HepG2 (cell line): ENCODE results near the gene SIGLEC1. TPM values are rescaled to one million over a fixed set of nuclear protein-coding genes. Genes with fewer than 3 reads are reported as not detected.
A peak's percentile ranks its signal among the peaks of the same experiment; 100 is the strongest.

Source experiments
- ATAC-seq: fragments of 200-7000 bp; cut with Tn5 transposase; 3 replicates; pipeline ENCODE4 v1.9.1; 2020; ENCODE audit warnings: mild to moderate bottlenecking, moderate library complexity
- BruUV-seq: library from RNA; stranded (reverse); fragments of 400-500 nt; replicated peaks from 2 replicates; lab custom pipeline; 2021; lab: Mats Ljungman, UMichigan
- CTCF ChIA-PET: fragments of 300-600 bp; formaldehyde crosslinking; extraction: SDS; loops from one replicate; lab custom pipeline; 2021; ENCODE audit warnings: low total read pairs, inconsistent platforms, low intra/inter-chr PET ratio; lab: Yijun Ruan, JAX
- POLR2A ChIA-PET: fragments of 350-600 bp; sonication (Branson Sonifier 250); formaldehyde crosslinking; loops from one replicate; lab custom pipeline; 2020; ENCODE audit warnings: antibody characterized with exemption, inconsistent platforms; lab: Yijun Ruan, JAX
- DNase-seq: peaks from one replicate; pipeline ENCODE4 v3.0.0-alpha.2; 2015; ENCODE audit warnings: low spot score
- FAIRE-seq: peaks from 3 replicates; lab custom pipeline; 2011; peaks lifted over from hg19 to GRCh38; lab: Jason Lieb, UNC
- H2AFZ ChIP-seq: one replicate; pipeline ENCODE4 v1.6.1; 2011; ENCODE audit warnings: low read length, inconsistent platforms
- H3K27ac ChIP-seq: fragments of 300-600 bp; 3 replicates; pipeline ENCODE4 v1.8.0; 2011; ENCODE audit warnings: mixed run types, mild to moderate bottlenecking, mixed read lengths, low read length, inconsistent platforms; ENCODE audit not compliant: insufficient read depth; ENCODE audit errors: extremely low read length
- H3K27me3 ChIP-seq, 2 experiments: fragments of 200-600 bp in 1 of 2; 2 replicates in 1 of 2; 3 replicates in 1 of 2; pipeline versions ENCODE4 v1.6.0 to v1.8.0; 2011; ENCODE audit warnings: low read length in 2 of 2, mild to moderate bottlenecking in 2 of 2, moderate library complexity in 2 of 2, inconsistent platforms in 1 of 2; ENCODE audit not compliant: insufficient read depth in 2 of 2, control insufficient read depth in 1 of 2
- H3K36me3 ChIP-seq, 2 experiments: fragments of 200-600 bp in 1 of 2; replicated peaks in 1 of 2; 2 replicates in 1 of 2; 3 replicates in 1 of 2; pipeline versions ENCODE4 v1.5.1 to v1.8.0; 2011; ENCODE audit warnings: low read length in 2 of 2, inconsistent platforms in 1 of 2; ENCODE audit not compliant: insufficient read depth in 2 of 2, control insufficient read depth in 1 of 2
- H3K4me1 ChIP-seq: 2 replicates; pipeline ENCODE4 v1.5.1; 2012; ENCODE audit warnings: low read length, inconsistent platforms; ENCODE audit not compliant: insufficient read depth
- H3K4me2 ChIP-seq: 2 replicates; pipeline ENCODE4 v1.6.0; 2011; ENCODE audit warnings: low read depth, low read length, inconsistent platforms
- H3K4me3 ChIP-seq, 3 experiments: fragments of 200-600 bp in 1 of 3; sonication (generic), shearing (Covaris generic) in 1 of 3; replicated peaks in 1 of 3; 2 replicates each; pipeline ENCODE4 v1.5.1; 2011 to 2016; ENCODE audit warnings: low read length in 3 of 3, inconsistent platforms in 2 of 3, low read depth in 2 of 3, mild to moderate bottlenecking in 2 of 3, control low read depth in 1 of 3, mixed read lengths in 1 of 3; ENCODE audit not compliant: insufficient read depth in 1 of 3
- H3K79me2 ChIP-seq: one replicate; pipeline ENCODE4 v1.6.1; 2011; ENCODE audit warnings: low read length, inconsistent platforms; ENCODE audit not compliant: insufficient read depth
- H3K9ac ChIP-seq: 2 replicates; pipeline ENCODE4 v1.6.0; 2011; ENCODE audit warnings: mild to moderate bottlenecking, low read depth, low read length, inconsistent platforms; ENCODE audit not compliant: insufficient read depth
- H3K9me3 ChIP-seq: 2 replicates; pipeline ENCODE4 v1.5.1; 2012; ENCODE audit warnings: mild to moderate bottlenecking, low read length
- H4K20me1 ChIP-seq: 2 replicates; pipeline ENCODE4 v1.6.0; 2011; ENCODE audit warnings: inconsistent platforms, mild to moderate bottlenecking, low read length, moderate library complexity; ENCODE audit not compliant: insufficient read depth
- IRF2 ChIP-seq: IDR thresholded peaks from 2 replicates; pipeline ENCODE4 v1.6.1; 2018; ENCODE audit warnings: missing genetic modification reagents, missing compliant biosample characterization
- MLX ChIP-seq: IDR thresholded peaks from 2 replicates; pipeline ENCODE4 v1.6.1; 2016
- NFAT5 ChIP-seq: sonication (generic); formaldehyde crosslinking; IDR thresholded peaks from 2 replicates; pipeline ENCODE4 v1.4.0; 2020; ENCODE audit warnings: missing genetic modification reagents
- NFYC ChIP-seq: IDR thresholded peaks from 2 replicates; pipeline ENCODE4 v1.6.1; 2016; ENCODE audit warnings: missing genetic modification reagents, missing compliant biosample characterization
- SMAD1 ChIP-seq: sonication (generic); formaldehyde crosslinking; IDR thresholded peaks from 2 replicates; pipeline ENCODE4 v1.4.0; 2020; ENCODE audit warnings: missing genetic modification reagents, low read depth, mild to moderate bottlenecking, borderline replicate concordance
- ZBTB1 ChIP-seq: sonication (generic); formaldehyde crosslinking; IDR thresholded peaks from 2 replicates; pipeline ENCODE4 v1.4.0; 2020; ENCODE audit warnings: missing genetic modification reagents, borderline replicate concordance
- ZBTB7B ChIP-seq: sonication (generic); formaldehyde crosslinking; IDR thresholded peaks from 2 replicates; pipeline ENCODE4 v1.4.0; 2020; ENCODE audit warnings: missing genetic modification reagents
- ZNF121 ChIP-seq: sonication (generic); formaldehyde crosslinking; IDR thresholded peaks from 2 replicates; pipeline ENCODE4 v1.5.0; 2020; ENCODE audit warnings: mild to moderate bottlenecking, missing genetic modification reagents
- ZNF251 ChIP-seq: sonication (generic); formaldehyde crosslinking; IDR thresholded peaks from 2 replicates; pipeline ENCODE4 v1.9.0; 2021; ENCODE audit warnings: mild to moderate bottlenecking, missing genetic modification reagents
- WGBS: methylation state at CpG from one replicate; pipeline ENCODE4 v1.1.6; 2017; ENCODE audit warnings: low lambda C conversion rate; 5-methylcytosine and 5-hydroxymethylcytosine counted together
- in situ Hi-C: cut with HindIII; loops from 2 replicates; pipeline ENCODE4 v1.10.0; 2017; ENCODE audit warnings: low pct_unique_long_range_greater_than_20kb; ENCODE audit not compliant: extremely low pct_ligation_motif_present
- intact Hi-C: fragments of 100-400 bp; cut with micrococcal nuclease; formaldehyde crosslinking; loops from one replicate; pipeline ENCODE4 v1.10.0; 2022; ENCODE audit not compliant: unreplicated experiment
- polyA plus RNA-seq, 8 experiments: library from polyadenylated mRNA; depleted of rRNA in 3 of 8; stranded (reverse) in 7 of 8; unstranded in 1 of 8; fragments of >200 nt; fragmentation: Illumina TruSeq in 4 of 8; extraction: Trizol in 4 of 8; gene quantifications; 2 replicates each; pipeline versions ENCODE4 v1.2.1 to v1.2.3, GENCODE V29; 2011 to 2016; ENCODE audit warnings: low read depth in 4 of 8, missing spikeins in 1 of 8, mixed read lengths in 1 of 8; ENCODE audit not compliant: insufficient read depth in 1 of 8
- total RNA-seq, 5 experiments: library from RNA; depleted of rRNA; stranded (reverse); fragments of >200 nt; fragmentation: Illumina TruSeq; extraction: Trizol; gene quantifications; 2 replicates each; pipeline ENCODE4 v1.2.3, GENCODE V29; 2016; ENCODE audit warnings: low read depth in 1 of 5
- TF ChIP-seq, protein P1 (sequence below): sonication (generic); formaldehyde crosslinking; IDR thresholded peaks from 2 replicates; pipeline ENCODE4 v1.5.0; 2020; ENCODE audit warnings: missing genetic modification reagents
- TF ChIP-seq, protein P2 (sequence below): sonication (generic); formaldehyde crosslinking; IDR thresholded peaks from 2 replicates; pipeline ENCODE4 v1.4.0; 2020; ENCODE audit warnings: missing genetic modification reagents, borderline replicate concordance
- TF ChIP-seq, protein P3 (sequence below), 2 experiments: sonication (generic) in 1 of 2; formaldehyde crosslinking in 1 of 2; IDR thresholded peaks; 2 replicates each; pipeline versions ENCODE4 v1.4.0 to v1.6.1; 2018 to 2020; ENCODE audit warnings: missing genetic modification reagents in 2 of 2, borderline replicate concordance in 1 of 2, low read depth in 1 of 2, mild to moderate bottlenecking in 1 of 2, missing biosample characterization in 1 of 2

Gene SIGLEC1
- total and polyA plus RNA-seq, 2 of the 13 experiments (the other 11 are each of a cell fraction or from before 2014, with no cell fraction given) = 0.01 TPM; not detected in 1

- H3K27ac ChIP-seq = no peak overlapping the region
- H3K27me3 ChIP-seq = peaks cover 24 to 51% of the 10 kb centered on the region in 2 experiments; a peak in 4 of 5 replicates
- peak; percentile 38 for DNase-seq
- ChIA-PET CTCF (no interaction called here), POLR2A (interaction anchor here (0.6 kb wide), 1 partner anchor 227 kb away, joined by 6 read pairs; no protein-coding TSS in a partner anchor)
- intact Hi-C loops = no loop called here
- H3K9me3 ChIP-seq = peaks cover 3% of the 10 kb centered on the region; the same call in 1 of the 2 replicates
- H3K4me2 ChIP-seq = peak overlapping the region; percentile 26
- no peak overlapping the region for H2AFZ ChIP-seq
- no peaks in the 10 kb centered on the region for H3K36me3 ChIP-seq
- peaks cover 15% of the 10 kb centered on the region for H3K4me1 ChIP-seq
- peak; percentile 11 for ATAC-seq
- FAIRE-seq = no peak
- no TSS peak for BruUV-seq
- WGBS = 36% methylated on average over 12 of the region's 13 CpGs
- no peak overlapping the region for H3K4me3 ChIP-seq
- H3K9ac ChIP-seq = no peak overlapping the region
- in situ Hi-C loops = no loop called here
- H3K79me2 ChIP-seq = no peaks in the 10 kb centered on the region
- no peaks in the 10 kb centered on the region for H4K20me1 ChIP-seq
- TF ChIP-seq, protein P1, sequence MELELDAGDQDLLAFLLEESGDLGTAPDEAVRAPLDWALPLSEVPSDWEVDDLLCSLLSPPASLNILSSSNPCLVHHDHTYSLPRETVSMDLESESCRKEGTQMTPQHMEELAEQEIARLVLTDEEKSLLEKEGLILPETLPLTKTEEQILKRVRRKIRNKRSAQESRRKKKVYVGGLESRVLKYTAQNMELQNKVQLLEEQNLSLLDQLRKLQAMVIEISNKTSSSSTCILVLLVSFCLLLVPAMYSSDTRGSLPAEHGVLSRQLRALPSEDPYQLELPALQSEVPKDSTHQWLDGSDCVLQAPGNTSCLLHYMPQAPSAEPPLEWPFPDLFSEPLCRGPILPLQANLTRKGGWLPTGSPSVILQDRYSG (CRISPR knock-in tag) = no peak
- TF ChIP-seq NFYC (CRISPR knock-in tag) (no peak), MLX (CRISPR knock-in tag) (no peak), ZNF121 (CRISPR knock-in tag) (peak; percentile 52; the same call in 1 of the 2 replicates), IRF2 (CRISPR knock-in tag) (no peak), ZBTB7B (CRISPR knock-in tag) (peak; percentile 26; the same call in 1 of the 2 replicates), SMAD1 (no peak), NFAT5 (CRISPR knock-in tag) (no peak), ZNF251 (CRISPR knock-in tag) (no peak), ZBTB1 (no peak)
- TF ChIP-seq, protein P2, sequence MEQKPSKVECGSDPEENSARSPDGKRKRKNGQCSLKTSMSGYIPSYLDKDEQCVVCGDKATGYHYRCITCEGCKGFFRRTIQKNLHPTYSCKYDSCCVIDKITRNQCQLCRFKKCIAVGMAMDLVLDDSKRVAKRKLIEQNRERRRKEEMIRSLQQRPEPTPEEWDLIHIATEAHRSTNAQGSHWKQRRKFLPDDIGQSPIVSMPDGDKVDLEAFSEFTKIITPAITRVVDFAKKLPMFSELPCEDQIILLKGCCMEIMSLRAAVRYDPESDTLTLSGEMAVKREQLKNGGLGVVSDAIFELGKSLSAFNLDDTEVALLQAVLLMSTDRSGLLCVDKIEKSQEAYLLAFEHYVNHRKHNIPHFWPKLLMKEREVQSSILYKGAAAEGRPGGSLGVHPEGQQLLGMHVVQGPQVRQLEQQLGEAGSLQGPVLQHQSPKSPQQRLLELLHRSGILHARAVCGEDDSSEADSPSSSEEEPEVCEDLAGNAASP = peak; percentile 23; the same call in 1 of the 2 replicates
- TF ChIP-seq, protein P3, sequence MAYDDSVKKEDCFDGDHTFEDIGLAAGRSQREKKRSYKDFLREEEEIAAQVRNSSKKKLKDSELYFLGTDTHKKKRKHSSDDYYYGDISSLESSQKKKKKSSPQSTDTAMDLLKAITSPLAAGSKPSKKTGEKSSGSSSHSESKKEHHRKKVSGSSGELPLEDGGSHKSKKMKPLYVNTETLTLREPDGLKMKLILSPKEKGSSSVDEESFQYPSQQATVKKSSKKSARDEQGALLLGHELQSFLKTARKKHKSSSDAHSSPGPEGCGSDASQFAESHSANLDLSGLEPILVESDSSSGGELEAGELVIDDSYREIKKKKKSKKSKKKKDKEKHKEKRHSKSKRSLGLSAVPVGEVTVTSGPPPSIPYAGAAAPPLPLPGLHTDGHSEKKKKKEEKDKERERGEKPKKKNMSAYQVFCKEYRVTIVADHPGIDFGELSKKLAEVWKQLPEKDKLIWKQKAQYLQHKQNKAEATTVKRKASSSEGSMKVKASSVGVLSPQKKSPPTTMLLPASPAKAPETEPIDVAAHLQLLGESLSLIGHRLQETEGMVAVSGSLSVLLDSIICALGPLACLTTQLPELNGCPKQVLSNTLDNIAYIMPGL (CRISPR knock-in tag; IDR thresholded peaks at IDR 0.05; ENCODE audit: borderline replicate concordance in 1 of 2, low read depth in 1 of 2) = no peak
Observed at GRCh38 chr20:3701061-3701998, 11.1 kb downstream of the SIGLEC1 start.
